HS-5 (cell line): Measurements from ENCODE around the gene CYTH3.
A peak's percentile ranks its signal among the peaks of the same experiment; 100 is the strongest.

Source experiments
- DNase-seq: peaks from one replicate; pipeline ENCODE4 v3.0.0-alpha.2; 2012; ENCODE audit warnings: low read depth

The CYTH3 gene

DNA sequence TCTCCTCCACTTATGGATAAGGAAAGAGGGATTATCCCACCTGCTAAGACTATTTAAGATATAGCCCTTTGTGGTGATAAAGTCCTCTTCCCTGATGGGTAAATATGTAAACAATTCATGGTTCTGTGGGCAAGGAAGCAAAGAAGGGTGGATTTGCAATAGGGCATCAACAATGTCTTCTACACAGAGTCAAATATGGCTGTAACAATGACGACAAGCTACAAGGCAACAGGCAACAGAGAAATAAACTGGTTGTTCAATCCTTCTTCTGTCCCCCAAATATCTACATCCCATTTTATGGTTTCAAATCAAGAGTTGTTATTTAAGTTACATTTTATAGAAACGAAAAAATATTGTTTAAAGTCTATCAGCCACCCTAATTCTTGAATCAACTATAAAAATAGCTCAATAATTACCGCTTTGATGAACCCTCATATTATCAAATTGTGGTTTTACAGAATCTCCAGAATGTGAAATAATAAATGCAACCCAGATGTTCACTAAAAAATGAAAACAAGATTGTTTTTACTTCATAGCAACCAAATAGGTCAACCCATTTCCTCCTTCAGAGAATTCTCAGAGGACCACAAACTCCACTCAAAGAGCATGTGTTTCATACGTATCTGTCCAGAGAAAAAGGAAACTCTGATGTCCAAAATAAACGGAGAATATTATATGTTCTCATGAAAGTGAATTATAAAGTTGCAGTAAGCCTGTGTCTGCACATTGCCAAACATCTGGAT is 13.8 kb downstream of the CYTH3 start:
- peak; percentile 84 for DNase-seq

DNA sequence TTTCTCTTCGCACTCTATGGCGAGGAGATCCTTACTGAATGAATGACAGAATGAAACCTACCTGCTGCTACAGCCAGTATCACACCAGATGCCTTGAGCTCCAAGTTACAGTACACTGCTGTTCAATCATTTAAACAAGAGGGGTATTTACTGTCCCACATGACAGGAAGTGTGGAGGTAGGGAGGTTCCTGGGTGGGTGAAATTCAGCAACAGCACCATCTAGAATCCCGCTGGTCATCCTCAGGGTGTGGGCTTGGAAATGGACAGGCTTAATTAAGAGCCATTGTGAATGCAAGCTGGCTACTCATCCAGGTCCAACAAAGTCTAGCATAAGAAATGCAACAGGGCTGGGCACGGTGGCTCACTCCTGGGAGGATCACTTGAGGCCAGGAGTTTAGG is 14.7 kb downstream of the CYTH3 start:
- DNase-seq: no peak

GRCh38 chr7:6256677-6257535 is 15.5 kb downstream of the CYTH3 start:
- DNase-seq: no peak

GRCh38 chr7:6256109-6256483 is 16.3 kb downstream of the CYTH3 start:
- DNase-seq: no peak

- no peak for DNase-seq
Observed at GRCh38 chr7:6254866-6255265, 17.6 kb downstream of the CYTH3 start.

DNA sequence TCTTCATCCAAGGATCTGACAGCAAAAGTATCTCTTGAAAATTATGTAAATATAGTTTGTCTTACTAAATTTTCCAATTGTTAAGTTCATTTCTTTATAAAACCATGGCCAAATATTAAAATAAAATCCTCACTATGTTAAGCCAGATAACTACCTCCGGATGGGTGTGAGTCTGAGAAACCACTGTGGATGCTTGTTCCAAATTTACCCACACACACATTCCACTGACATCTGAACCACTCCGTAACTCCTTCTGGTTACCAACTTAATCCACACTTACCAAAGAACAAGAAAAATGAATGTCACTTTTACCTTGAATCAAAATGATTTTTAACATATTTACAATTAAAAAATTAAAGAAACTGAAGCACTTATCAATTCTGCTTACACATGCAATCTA is 19.7 kb downstream of the CYTH3 start:
- no peak for DNase-seq

- DNase-seq: peak; percentile 93
Observed at GRCh38 chr7:6252341-6252746, 20.1 kb downstream of the CYTH3 start.

GRCh38 chr7:6251653-6252052 is 20.8 kb downstream of the CYTH3 start:
- DNase-seq: no peak

- no peak for DNase-seq
Observed at GRCh38 chr7:6250364-6250833, 22.0 kb downstream of the CYTH3 start.

GRCh38 chr7:6249043-6249442 is 23.4 kb downstream of the CYTH3 start:
- DNase-seq: no peak

DNA sequence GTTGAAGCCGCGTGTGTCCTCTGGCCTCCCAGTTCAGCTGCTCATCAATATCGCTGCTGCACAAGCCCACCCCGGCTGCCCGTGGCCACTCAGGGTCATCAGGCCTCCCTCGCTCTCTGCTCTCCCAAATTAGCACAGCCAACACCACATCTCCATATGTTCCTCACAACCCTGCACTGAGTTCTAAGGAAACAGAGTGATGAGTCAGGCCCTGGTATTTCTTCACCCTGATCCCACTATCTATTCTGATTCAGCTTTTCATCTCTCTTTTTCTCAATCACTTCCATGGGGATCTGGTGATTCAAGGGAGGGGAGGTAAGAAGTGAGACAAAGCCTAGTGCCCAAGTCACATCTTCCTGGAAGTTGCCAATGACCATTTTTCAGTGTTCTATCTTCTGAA is 23.8 kb downstream of the CYTH3 start:
- DNase-seq: peak; percentile 98

- no peak for DNase-seq
Observed at GRCh38 chr7:6246251-6246917, 26.0 kb downstream of the CYTH3 start.

DNA sequence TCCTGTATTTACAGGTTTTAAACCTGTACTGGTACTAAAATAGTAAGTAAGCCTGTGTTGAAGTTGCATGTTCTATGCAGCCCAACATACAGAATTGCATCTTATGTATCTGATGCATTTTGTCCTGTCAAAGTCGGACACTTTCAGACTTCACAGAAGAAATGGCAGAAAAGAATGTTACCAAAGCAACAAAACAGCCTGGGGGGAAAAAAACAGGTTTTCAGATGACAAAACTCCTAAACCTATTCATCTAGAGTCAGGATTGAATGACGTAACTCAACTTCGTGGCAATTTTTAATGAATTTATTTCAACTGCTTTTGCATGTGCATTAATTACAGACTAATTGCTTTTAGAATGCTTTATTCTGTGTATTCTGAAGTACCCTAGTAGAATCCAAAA is 28.4 kb downstream of the CYTH3 start:
- no peak for DNase-seq

- no peak for DNase-seq
Observed at GRCh38 chr7:6243168-6243567, 29.3 kb downstream of the CYTH3 start.

- peak; percentile 54 for DNase-seq
Observed at GRCh38 chr7:6242561-6242960, 29.9 kb downstream of the CYTH3 start.

DNA sequence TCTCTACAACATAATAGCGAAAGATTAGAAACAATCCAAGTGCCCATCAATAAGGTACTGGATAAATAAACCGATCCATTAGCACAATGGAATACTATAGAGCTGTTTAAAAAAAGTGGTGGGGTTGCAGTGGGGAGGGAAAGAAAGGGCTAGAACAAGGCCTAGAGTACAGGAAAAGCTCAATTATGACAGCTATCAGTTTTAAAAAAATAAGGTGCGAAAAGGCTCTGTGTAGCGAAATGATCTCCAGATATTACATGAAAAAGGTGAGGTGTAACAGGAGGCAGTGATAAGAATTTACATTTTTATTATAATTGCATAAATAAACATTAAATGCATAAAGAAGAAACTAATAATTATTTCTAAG is 30.8 kb downstream of the CYTH3 start:
- DNase-seq: no peak

DNA sequence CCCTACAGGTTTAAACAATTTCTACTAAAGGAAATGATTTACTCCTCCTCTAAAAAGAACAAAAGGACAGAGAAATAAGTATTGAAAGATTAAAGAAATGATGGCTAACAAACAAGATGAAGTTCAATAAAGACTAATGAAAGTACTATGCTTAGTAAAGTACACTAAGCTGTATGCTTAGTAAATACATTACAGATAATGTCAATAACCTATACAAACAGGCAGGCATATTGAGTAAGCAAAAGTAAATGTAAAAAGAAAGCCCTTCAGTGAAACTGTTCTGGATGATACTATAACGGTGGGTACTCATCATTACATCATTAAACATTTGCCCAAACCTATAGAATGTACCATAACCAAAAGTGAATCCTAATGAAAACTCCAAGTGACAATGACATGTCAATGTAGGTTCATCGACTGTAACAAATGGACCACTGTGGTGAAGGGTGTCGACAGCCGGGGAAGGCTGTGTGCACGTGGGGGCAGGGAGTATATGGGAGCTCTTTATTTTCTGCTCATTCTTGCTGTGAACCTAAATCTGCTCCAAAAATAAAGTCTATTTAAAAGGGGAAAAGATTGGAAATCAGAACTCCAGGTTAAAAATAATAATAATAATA is 34.0 kb downstream of the CYTH3 start:
- DNase-seq: no peak

- no peak for DNase-seq
Observed at GRCh38 chr7:6237730-6238129, 34.7 kb downstream of the CYTH3 start.

- DNase-seq: no peak
Observed at GRCh38 chr7:6237011-6237410, 35.4 kb downstream of the CYTH3 start.

DNA sequence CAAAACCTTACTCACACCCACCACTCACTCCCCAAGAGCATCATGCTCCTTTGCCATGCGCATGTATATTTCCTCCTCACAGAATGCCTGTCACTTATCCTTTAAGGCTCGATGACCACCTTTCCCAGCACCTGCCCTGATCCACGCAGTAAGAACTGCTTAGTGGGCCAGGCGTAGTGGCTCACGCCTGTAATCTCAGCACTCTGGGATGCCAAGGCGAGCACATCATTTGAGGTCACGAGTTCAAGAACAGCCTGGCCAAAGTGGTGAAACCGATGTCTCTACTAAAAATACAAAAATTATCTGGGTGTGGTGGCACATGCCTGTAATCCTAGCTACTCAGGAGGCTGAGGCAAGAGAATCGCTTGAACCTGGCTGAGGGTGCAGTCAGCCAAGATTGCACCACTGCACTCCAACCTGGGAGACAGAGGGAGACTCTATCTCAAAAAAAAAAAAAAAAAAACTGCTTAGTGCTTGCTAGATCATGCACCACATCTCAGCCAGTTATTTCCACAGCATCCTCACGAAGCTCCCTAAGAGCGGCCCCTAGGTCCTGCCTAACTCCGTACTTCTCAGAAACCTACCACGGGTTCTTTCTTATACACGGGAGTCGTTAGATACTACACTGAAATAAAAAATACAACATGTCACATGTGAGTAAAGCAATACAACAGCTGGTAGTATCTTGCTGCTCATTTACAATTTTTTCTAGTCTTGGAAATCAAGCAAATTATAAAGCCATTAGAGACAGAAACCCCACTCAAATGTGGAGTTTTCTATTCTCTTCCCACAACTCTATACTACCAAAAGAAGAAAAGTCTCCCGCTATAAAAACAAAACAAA is 37.2 kb downstream of the CYTH3 start:
- DNase-seq: no peak

- DNase-seq: no peak
Observed at GRCh38 chr7:6234384-6234783, 38.0 kb downstream of the CYTH3 start.

DNA sequence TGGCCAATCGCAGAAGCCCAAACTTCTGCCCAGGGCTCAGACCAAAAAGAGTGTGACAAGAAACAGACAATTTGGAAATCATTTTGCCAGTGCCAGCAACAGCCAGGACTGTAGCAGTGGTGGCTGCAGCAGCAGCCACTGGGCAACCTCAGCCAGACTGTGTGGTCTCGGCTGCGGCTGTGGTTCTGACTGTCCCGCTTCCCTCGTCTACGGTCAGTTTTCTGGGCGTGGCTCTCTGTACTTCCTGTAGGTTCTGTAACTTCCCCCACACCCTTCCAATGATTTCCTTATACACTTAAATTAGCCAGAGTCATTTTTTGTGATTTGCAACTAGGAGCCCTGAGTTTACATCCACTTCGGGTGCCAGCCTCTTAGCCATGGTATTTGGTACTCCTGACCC is 39.9 kb downstream of the CYTH3 start:
- no peak for DNase-seq
